GM12892 (cell line): ENCODE data around the gene MRM1. TPM values are rescaled to one million over a fixed set of nuclear protein-coding genes. Genes with fewer than 3 reads are reported as not detected.
A peak's percentile ranks its signal among the peaks of the same experiment; 100 is the strongest.

Source experiments
- DNase-seq: peaks from one replicate; pipeline ENCODE4 v3.0.0; 2011; ENCODE audit not compliant: insufficient read length
- FAIRE-seq: peaks from 2 replicates; lab custom pipeline; 2011; peaks lifted over from hg19 to GRCh38; lab: Jason Lieb, UNC
- POLR2A ChIP-seq: IDR thresholded peaks from 2 replicates; pipeline ENCODE4 v1.6.1; 2011; ENCODE audit warnings: low read depth, low read length, control low read depth
- POLR2AphosphoS5 ChIP-seq: IDR thresholded peaks from 2 replicates; pipeline ENCODE4 v1.6.1; 2011; ENCODE audit warnings: low read depth, low read length, control low read depth
- TAF1 ChIP-seq: IDR thresholded peaks from 2 replicates; pipeline ENCODE4 v1.6.1; 2011; ENCODE audit warnings: low read depth, mild to moderate bottlenecking, control low read depth, low read length, borderline replicate concordance
- polyA plus RNA-seq: library from polyadenylated mRNA; unstranded; fragments of >200 nt; gene quantifications from one replicate; pipeline ENCODE4 v1.2.1, GENCODE V29; 2012; ENCODE audit warnings: missing spikeins, inconsistent platforms; ENCODE audit not compliant: missing spikeins

The MRM1 gene, protein sequence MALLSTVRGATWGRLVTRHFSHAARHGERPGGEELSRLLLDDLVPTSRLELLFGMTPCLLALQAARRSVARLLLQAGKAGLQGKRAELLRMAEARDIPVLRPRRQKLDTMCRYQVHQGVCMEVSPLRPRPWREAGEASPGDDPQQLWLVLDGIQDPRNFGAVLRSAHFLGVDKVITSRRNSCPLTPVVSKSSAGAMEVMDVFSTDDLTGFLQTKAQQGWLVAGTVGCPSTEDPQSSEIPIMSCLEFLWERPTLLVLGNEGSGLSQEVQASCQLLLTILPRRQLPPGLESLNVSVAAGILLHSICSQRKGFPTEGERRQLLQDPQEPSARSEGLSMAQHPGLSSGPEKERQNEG
- polyA plus RNA-seq = 6.0 TPM

DNA sequence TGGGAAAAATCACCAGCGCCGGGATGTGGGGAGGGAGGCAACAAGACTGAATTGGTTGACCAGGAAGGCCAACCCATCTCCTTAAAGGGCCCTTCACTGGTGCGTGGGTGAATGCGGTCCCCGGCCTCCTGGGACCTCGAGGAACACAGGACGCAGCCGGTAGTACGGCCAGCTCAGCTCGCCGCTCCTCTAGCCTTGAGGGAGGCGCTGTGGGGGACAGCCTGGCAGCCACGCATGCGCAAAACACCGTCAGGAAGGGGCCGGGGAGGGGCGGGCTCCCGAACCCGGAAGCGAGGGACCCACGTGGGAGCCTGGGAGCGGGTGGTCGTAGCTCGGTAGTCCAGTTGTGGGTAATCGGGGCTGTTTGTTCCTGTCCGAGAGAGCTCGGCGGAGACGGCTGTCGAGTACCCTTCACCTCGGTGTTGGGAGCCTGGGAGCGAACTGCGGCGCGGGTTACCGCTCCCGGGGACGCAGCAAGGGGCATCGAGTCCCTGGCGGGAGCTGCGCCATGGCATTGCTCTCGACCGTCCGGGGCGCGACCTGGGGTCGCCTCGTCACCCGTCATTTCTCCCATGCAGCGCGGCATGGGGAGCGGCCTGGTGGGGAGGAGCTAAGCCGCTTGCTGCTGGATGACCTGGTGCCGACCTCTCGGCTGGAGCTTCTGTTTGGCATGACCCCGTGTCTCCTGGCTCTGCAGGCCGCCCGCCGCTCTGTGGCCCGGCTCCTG lies at the start of gene MRM1:
MRM1 (plus strand) TSS at position 281 of the 727 bp plus-strand sequence; CDS start at position 509, 228 bp downstream.
- TF ChIP-seq POLR2AphosphoS5 = peak; percentile 87
- peak; percentile 13; the same call in 1 of the 2 replicates for TF ChIP-seq TAF1
- TF ChIP-seq POLR2A = peak; percentile 86
- DNase-seq = peak; percentile 89
- no peak for FAIRE-seq

DNA sequence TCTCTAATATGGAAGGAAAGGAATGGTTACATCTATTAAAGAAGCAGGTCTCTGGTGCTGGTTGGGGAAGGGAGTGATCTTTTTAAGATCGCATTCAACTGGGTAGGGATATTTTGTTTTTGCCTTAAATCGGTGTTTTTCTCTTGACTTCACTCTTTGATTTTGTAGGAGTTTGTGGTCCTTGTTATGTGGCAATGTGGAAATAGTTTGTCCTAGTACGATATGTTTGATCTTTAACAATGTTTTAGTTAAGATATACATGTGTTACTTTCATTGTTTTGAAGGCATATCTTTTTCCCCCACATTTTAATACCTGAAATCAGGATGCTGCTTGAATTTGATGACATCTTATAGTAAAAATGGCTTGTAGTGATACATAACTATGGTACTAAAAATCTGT lies 47.9 kb upstream of the MRM1 start:
- no peak for TF ChIP-seq POLR2A
- TF ChIP-seq TAF1 = no peak
- TF ChIP-seq POLR2AphosphoS5 = no peak
- DNase-seq (no peak), FAIRE-seq (no peak)

DNA sequence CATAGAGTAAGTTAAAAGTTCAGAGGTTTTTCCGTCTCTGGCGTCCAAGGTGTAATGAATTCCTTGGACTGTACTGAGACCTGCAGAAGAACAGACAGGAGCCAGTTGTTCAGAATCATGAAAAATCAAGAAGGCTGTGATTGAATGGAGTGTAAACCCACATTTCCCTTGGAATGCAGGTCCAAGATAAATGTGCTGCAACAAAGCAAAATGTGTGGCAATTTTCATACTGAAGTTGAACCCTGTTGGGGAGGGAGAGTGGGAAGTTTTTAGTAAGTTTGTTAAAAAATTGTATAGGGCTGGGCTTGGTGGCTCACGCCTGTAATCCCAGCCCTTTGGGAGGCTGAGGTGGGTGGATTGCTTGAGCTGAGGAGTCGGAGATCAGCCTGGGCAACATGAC lies 35.3 kb upstream of the MRM1 start:
- DNase-seq (no peak), FAIRE-seq (no peak)
- no peak for TF ChIP-seq POLR2A
- TF ChIP-seq TAF1 = no peak
- TF ChIP-seq POLR2AphosphoS5 = no peak

GRCh38 chr17:36575028-36575427 lies 26.4 kb upstream of the MRM1 start:
- FAIRE-seq (no peak), DNase-seq (no peak)
- no peak for TF ChIP-seq POLR2AphosphoS5

- DNase-seq = no peak
- FAIRE-seq = no peak
- TF ChIP-seq TAF1 (no peak), POLR2AphosphoS5 (no peak), POLR2A (no peak)
Observed at GRCh38 chr17:36576793-36577192, 24.6 kb upstream of the MRM1 start.

DNA sequence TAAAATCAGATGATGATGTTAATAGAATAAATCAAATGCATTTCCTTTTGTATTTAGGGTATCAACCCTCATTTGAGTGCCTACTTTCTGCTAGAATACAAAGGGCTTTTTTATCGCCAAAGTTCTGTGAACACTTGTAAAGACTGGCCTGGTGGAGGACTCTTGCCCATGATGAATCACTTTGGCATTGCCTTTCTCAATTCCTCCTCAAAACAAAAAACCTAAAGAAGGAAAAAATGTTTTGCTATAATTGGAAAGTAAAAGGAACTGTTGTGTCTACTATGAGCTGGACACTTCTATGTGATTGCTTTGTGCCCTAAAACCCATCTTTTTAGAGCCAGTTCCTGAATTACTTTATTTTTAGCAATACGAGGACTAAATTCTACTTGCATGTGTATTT lies 22.7 kb upstream of the MRM1 start:
- no peak for FAIRE-seq
- TF ChIP-seq POLR2AphosphoS5 (no peak), POLR2A (no peak), TAF1 (no peak)

DNA sequence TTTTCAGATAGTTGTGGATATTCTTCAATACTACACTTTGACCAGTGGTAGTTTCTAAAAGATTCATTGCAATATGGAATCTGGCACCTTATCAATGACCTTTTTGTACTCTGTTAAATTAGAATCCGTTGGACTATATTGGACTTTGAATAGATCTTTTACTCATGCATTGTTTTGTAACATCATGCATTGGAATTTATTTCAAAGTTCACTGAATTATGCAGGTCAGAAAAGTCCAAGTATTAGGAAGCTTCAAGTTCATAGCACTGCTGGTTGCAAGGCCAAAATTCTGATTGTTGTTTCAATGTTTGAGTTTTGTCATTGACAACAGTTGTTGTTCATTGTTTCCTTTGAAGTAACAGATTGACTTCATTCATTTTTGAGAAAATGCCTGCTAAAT lies 17.6 kb upstream of the MRM1 start:
- TF ChIP-seq POLR2A (no peak), POLR2AphosphoS5 (no peak), TAF1 (no peak)
- FAIRE-seq (no peak), DNase-seq (no peak)

More for the DNA sequence above, 22.7 kb upstream of the MRM1 start:
- DNase-seq = no peak

DNA sequence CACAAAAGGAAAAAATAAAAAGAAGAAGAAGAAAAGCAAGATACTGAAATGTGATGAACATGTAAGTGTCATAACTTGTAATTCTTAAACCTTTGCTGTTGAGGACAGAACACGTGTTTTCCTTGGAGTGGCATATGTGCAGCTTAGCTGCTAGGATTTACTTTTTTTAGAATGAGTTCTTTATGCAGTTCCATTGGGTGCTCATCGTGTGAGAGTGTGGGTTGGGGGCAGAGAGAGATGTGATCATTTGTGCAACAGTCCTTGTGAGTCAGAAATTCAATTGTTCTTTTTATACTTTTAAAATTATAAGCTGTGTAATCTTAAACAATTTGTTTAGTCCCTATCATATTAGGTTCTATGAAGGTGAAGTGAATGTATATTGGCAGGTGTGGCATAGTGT lies 15.2 kb upstream of the MRM1 start:
- TF ChIP-seq TAF1 (no peak), POLR2A (no peak), POLR2AphosphoS5 (no peak)
- DNase-seq (no peak), FAIRE-seq (no peak)

DNA sequence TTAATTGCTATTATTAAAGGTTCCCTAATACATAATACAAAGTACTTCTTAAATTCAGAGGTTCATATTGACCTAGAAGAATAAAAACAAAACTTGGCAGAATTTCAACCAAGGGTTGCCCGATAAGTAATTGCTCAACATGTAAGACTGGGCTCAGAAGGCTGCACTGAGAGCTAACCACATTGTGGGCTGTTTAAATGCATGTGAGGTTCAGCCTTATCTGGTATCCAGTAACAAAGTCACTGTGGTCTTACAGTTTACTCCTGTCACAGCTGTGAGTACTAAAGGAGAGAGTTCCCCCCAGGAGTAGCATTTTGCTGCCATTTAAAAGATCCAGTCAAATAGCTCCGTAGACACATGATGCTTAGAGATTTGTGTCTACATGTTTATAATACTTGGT lies 11.3 kb upstream of the MRM1 start:
- FAIRE-seq (no peak), DNase-seq (no peak)
- TF ChIP-seq POLR2AphosphoS5 (no peak), POLR2A (no peak), TAF1 (no peak)

- no peak for FAIRE-seq
Observed at GRCh38 chr17:36591434-36592315, 9.7 kb upstream of the MRM1 start, which contains the start of gene DHRS11. Gene DHRS11, plus strand, starts transcription at chr17:36591879. Its CDS starts 131 bp downstream, at chr17:36592010.

GRCh38 chr17:36592316-36592715 lies 9.1 kb upstream of the MRM1 start:
- FAIRE-seq (no peak), DNase-seq (no peak)
- TF ChIP-seq POLR2AphosphoS5 (no peak), TAF1 (no peak), POLR2A (no peak)

More at GRCh38 chr17:36591434-36592315, 9.7 kb upstream of the MRM1 start, which contains the start of gene DHRS11:
- peak; percentile 97 for DNase-seq
- TF ChIP-seq POLR2A (peak; percentile 58), POLR2AphosphoS5 (peak; percentile 62; the same call in 1 of the 2 replicates), TAF1 (no peak)

DNA sequence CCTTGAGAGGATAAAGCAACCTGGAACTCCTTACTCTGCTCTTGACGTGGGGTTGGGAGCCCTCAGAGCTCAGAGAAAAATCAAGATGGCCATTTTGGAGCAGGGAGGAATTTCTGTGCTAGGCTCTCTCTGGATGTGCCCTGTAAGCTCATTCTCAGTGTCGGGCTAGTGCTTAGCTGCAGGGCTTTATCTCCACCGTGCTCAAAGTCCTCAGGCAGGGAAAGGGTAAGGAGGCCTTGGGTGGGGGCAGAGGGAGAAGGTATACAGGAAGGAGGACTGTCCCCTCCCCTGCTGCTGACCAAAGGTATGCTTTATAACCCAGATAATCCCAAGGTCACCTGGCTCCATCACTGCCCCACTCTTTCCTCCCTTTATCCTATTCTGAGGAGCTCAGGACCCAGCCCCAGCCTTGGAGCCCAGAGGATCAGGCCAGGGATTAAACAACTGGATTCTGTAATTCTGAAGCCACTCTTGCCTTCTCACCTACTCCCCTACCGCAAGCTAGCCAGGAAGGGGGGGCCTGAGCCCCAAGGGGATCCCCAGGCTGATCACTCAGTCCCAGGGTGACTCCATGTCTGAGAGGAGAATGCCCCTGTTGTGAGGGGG lies 8.6 kb upstream of the MRM1 start:
- DNase-seq (no peak), FAIRE-seq (no peak)
- TF ChIP-seq POLR2AphosphoS5 (no peak), POLR2A (no peak)
